Right ventricle myocardium superior (tissue), 1 donor: ENCODE measurements around the gene ASB14. TPM values are rescaled to one million over a fixed set of nuclear protein-coding genes. Genes with fewer than 3 reads are reported as not detected.
"Not testable (repeated sequence)": the region's sequence is repeated elsewhere in the genome, so short reads cannot be mapped to it uniquely, and the experiment has no call there.

Experiments used
- ATAC-seq: fragments of 200-7000 bp; cut with Tn5 transposase; one replicate; pipeline ENCODE4 v1.9.1; 2020; ENCODE audit warnings: mild to moderate bottlenecking; ENCODE audit not compliant: poor library complexity
- DNase-seq: peaks from one replicate; pipeline ENCODE4 v3.0.0-alpha.2; 2020
- intact Hi-C: fragments of 100-400 bp; cut with DNase I; formaldehyde crosslinking; loops from one replicate; pipeline ENCODE4 v1.11.2; 2022
- long read RNA-seq: library from polyadenylated mRNA; unstranded; transcript quantifications from one replicate; pipeline ENCODE4 v2.0.0, GENCODE V29; 2021
- total RNA-seq: library from RNA; stranded (reverse); fragmentation: NEBNext Ultra II Directional; extraction: Animal tissue kit (Norgen Biotek cat#: 25700); gene quantifications from one replicate; pipeline ENCODE4 v1.2.1, GENCODE V29; 2021
- donor health status: DM: no; HTN: yes; CAD: no; lungs with severe emphysema.

Gene ASB14
- total RNA-seq, result 13.4 TPM
- long read RNA-seq, partial matches to known transcripts, result 9 of 14 reads
- long read RNA-seq, other reads (novel, unspliced or antisense), result 4 of 14 reads

GRCh38 chr3:57292159-57292896 lies at the start of gene ASB14:
ASB14 (minus strand) TSS chr3:57292685; CDS start chr3:57292033, 652 bp downstream.
- peak; percentile 77 for ATAC-seq
- no peak for DNase-seq
- intact Hi-C loops, result no loop called here

- DNase-seq, ATAC-seq, intact Hi-C loops: not testable (repeated sequence)
These were observed 46.7 kb upstream of the ASB14 start for GRCh38 chr3:57339071-57339642.

- intact Hi-C loops, ATAC-seq, DNase-seq: not testable (repeated sequence)
These were observed 46.0 kb upstream of the ASB14 start for GRCh38 chr3:57338272-57339070.

GRCh38 chr3:57335283-57335938 lies 42.9 kb upstream of the ASB14 start:
- intact Hi-C loops, result no loop called here
- DNase-seq (no peak), ATAC-seq (no peak)

GRCh38 chr3:57331078-57331610 lies 38.7 kb upstream of the ASB14 start:
- ATAC-seq, result no peak

GRCh38 chr3:57326498-57326897 lies 34.0 kb upstream of the ASB14 start:
- DNase-seq, ATAC-seq, intact Hi-C loops: not testable (repeated sequence)

More at GRCh38 chr3:57331078-57331610, 38.7 kb upstream of the ASB14 start:
- DNase-seq, result no peak
- intact Hi-C loops, result no loop called here

- ATAC-seq (no peak), DNase-seq (no peak)
- intact Hi-C loops, result no loop called here
These were observed 21.7 kb upstream of the ASB14 start for GRCh38 chr3:57314204-57314603.

GRCh38 chr3:57309769-57310360 lies 17.4 kb upstream of the ASB14 start:
- no peak for ATAC-seq
- intact Hi-C loops, result no loop called here

GRCh38 chr3:57303520-57303919 lies 11.0 kb upstream of the ASB14 start:
- DNase-seq, intact Hi-C loops: not testable (repeated sequence)

More at GRCh38 chr3:57309769-57310360, 17.4 kb upstream of the ASB14 start:
- no peak for DNase-seq

GRCh38 chr3:57298041-57298440 lies 5.6 kb upstream of the ASB14 start:
- ATAC-seq (no peak), DNase-seq (no peak)
- intact Hi-C loops, result no loop called here

More at GRCh38 chr3:57303520-57303919, 11.0 kb upstream of the ASB14 start:
- not testable (repeated sequence) for ATAC-seq

- intact Hi-C loops, result no loop called here
These were observed 527 bp upstream of the ASB14 start for GRCh38 chr3:57292897-57293526.

GRCh38 chr3:57288403-57288802 lies 4.1 kb downstream of the ASB14 start:
- intact Hi-C loops, result no loop called here
- ATAC-seq, result no peak

More at GRCh38 chr3:57292897-57293526, 527 bp upstream of the ASB14 start:
- ATAC-seq (no peak), DNase-seq (no peak)

GRCh38 chr3:57287205-57287604 lies 5.3 kb downstream of the ASB14 start:
- DNase-seq (no peak), ATAC-seq (no peak)
- intact Hi-C loops, result no loop called here

More at GRCh38 chr3:57288403-57288802, 4.1 kb downstream of the ASB14 start:
- DNase-seq, result no peak

GRCh38 chr3:57283334-57283733 lies 9.2 kb downstream of the ASB14 start:
- intact Hi-C loops, result no loop called here
- ATAC-seq, result no peak
- no peak for DNase-seq

GRCh38 chr3:57281715-57282114 lies 10.8 kb downstream of the ASB14 start:
- intact Hi-C loops, result no loop called here
- ATAC-seq (no peak), DNase-seq (no peak)

GRCh38 chr3:57279685-57280084 lies 12.8 kb downstream of the ASB14 start:
- intact Hi-C loops, result no loop called here
- ATAC-seq (no peak), DNase-seq (no peak)

GRCh38 chr3:57278237-57278636 lies 14.2 kb downstream of the ASB14 start:
- DNase-seq, result no peak
- no peak for ATAC-seq
- intact Hi-C loops, result no loop called here

GRCh38 chr3:57275393-57275792 lies 17.1 kb downstream of the ASB14 start:
- ATAC-seq (no peak), DNase-seq (no peak)
- intact Hi-C loops, result no loop called here
